H1 (cell line): ENCODE results near the gene SLC26A8. TPM values are rescaled to one million over a fixed set of nuclear protein-coding genes. Genes with fewer than 3 reads are reported as not detected.

Experiments used
- BRCA1 ChIP-seq: IDR thresholded peaks from 2 replicates; pipeline ENCODE4 v1.6.1; 2012; ENCODE audit warnings: low read depth, low read length, improper control_type of control experiment
- CBX8 ChIP-seq: fragments of 300-800, 300-1000 bp; sonication (generic); IDR thresholded peaks from 2 replicates; pipeline ENCODE4 v1.7.1; 2016; ENCODE audit warnings: low read depth, low read length, borderline replicate concordance
- SIN3A ChIP-seq, 2 experiments: IDR thresholded peaks in 1 of 2; conservative IDR thresholded peaks in 1 of 2; 2 replicates each; pipeline ENCODE4 v1.6.1; 2011 to 2012; ENCODE audit warnings: low read length in 2 of 2, improper control_type of control experiment in 1 of 2, low read depth in 1 of 2, mild to moderate bottlenecking in 1 of 2
- SUZ12 ChIP-seq: fragments of 200-600 bp; sonication (generic); IDR thresholded peaks from 2 replicates; pipeline ENCODE4 v1.6.1; 2012; ENCODE audit warnings: mild to moderate bottlenecking, inconsistent platforms, low read length, moderate library complexity, mixed read lengths
- polyA plus RNA-seq, 7 experiments: library from polyadenylated mRNA; depleted of rRNA in 3 of 7; stranded (reverse) in 5 of 7; unstranded in 2 of 7; fragments of >200 nt in 5 of 7; fragments of 200-250 nt in 2 of 7; gene quantifications; 1 replicate in 5 of 7; 2 replicates in 1 of 7; 4 replicates in 1 of 7; pipeline versions ENCODE4 v1.2.1 to v1.2.3, GENCODE V29; 2011 to 2013; ENCODE audit warnings: missing spikeins in 2 of 7, mixed read lengths in 2 of 7
- total RNA-seq: library from RNA; stranded (reverse); fragmentation: NEBNext Ultra II Directional; extraction: Animal tissue kit (Norgen Biotek cat#: 25700); gene quantifications from 2 replicates; pipeline ENCODE4 v1.2.1, GENCODE V29; 2021
- TF ChIP-seq, protein P1 (sequence below), 3 experiments: IDR thresholded peaks; 1 replicate in 2 of 3; 2 replicates in 1 of 3; pipeline versions ENCODE4 v1.5.1 to v1.6.1; 2011; ENCODE audit warnings: low read length in 3 of 3, mild to moderate bottlenecking in 3 of 3, inconsistent platforms in 2 of 3, low read depth in 1 of 3, moderate library complexity in 1 of 3; ENCODE audit not compliant: insufficient read depth in 1 of 3; ENCODE audit errors: control extremely low read depth in 1 of 3

The SLC26A8 gene
- total and polyA plus RNA-seq, 2 of the 8 experiments (the other 6 are each of a cell fraction or from before 2014, with no cell fraction given) = 0.56 to 0.57 TPM

DNA sequence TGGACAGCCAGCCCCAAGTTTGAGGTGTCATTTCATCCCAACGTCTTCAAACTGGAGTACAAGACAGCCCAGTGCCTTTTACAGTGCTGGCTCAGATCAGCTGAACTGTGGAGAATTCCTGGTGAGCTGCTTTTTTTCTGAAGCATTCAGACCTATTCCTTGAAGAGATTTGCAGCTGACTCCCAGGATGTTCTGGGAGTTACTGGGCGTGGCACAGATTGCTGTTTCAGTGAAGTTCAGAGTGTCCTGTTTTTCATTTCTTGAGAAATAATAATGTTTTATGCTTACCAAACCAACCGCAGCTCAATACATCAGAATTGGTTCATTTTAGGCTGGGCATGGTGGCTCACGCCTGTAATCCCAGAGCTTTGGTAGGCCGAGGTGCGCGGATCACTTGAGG is 70.1 kb downstream of the SLC26A8 start (continued):
- TF ChIP-seq, protein P1, sequence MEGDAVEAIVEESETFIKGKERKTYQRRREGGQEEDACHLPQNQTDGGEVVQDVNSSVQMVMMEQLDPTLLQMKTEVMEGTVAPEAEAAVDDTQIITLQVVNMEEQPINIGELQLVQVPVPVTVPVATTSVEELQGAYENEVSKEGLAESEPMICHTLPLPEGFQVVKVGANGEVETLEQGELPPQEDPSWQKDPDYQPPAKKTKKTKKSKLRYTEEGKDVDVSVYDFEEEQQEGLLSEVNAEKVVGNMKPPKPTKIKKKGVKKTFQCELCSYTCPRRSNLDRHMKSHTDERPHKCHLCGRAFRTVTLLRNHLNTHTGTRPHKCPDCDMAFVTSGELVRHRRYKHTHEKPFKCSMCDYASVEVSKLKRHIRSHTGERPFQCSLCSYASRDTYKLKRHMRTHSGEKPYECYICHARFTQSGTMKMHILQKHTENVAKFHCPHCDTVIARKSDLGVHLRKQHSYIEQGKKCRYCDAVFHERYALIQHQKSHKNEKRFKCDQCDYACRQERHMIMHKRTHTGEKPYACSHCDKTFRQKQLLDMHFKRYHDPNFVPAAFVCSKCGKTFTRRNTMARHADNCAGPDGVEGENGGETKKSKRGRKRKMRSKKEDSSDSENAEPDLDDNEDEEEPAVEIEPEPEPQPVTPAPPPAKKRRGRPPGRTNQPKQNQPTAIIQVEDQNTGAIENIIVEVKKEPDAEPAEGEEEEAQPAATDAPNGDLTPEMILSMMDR (IDR thresholded peaks at IDR 0.05; ENCODE audit: control extremely low read depth in 1 of 3, insufficient read depth in 1 of 3, low read depth in 1 of 3, low read length in 3 of 3) = no peak
- TF ChIP-seq CBX8 (no peak), BRCA1 (no peak), SIN3A (conservative IDR thresholded peaks at IDR 0.05 in 1 of 2, IDR thresholded peaks at IDR 0.05 in 1 of 2; ENCODE audit: low read depth in 1 of 2, low read length in 2 of 2) (no peak), SUZ12 (no peak)
- TF ChIP-seq, all 59 proteins: peak for 0
